ENCODE measurements around the gene NUFIP2. TPM values are rescaled to one million over a fixed set of nuclear protein-coding genes. Genes with fewer than 3 reads are reported as not detected.

Gene NUFIP2, protein sequence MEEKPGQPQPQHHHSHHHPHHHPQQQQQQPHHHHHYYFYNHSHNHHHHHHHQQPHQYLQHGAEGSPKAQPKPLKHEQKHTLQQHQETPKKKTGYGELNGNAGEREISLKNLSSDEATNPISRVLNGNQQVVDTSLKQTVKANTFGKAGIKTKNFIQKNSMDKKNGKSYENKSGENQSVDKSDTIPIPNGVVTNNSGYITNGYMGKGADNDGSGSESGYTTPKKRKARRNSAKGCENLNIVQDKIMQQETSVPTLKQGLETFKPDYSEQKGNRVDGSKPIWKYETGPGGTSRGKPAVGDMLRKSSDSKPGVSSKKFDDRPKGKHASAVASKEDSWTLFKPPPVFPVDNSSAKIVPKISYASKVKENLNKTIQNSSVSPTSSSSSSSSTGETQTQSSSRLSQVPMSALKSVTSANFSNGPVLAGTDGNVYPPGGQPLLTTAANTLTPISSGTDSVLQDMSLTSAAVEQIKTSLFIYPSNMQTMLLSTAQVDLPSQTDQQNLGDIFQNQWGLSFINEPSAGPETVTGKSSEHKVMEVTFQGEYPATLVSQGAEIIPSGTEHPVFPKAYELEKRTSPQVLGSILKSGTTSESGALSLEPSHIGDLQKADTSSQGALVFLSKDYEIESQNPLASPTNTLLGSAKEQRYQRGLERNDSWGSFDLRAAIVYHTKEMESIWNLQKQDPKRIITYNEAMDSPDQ
- total RNA-seq = 52.5 and 53.1 TPM in 2 replicates

DNA sequence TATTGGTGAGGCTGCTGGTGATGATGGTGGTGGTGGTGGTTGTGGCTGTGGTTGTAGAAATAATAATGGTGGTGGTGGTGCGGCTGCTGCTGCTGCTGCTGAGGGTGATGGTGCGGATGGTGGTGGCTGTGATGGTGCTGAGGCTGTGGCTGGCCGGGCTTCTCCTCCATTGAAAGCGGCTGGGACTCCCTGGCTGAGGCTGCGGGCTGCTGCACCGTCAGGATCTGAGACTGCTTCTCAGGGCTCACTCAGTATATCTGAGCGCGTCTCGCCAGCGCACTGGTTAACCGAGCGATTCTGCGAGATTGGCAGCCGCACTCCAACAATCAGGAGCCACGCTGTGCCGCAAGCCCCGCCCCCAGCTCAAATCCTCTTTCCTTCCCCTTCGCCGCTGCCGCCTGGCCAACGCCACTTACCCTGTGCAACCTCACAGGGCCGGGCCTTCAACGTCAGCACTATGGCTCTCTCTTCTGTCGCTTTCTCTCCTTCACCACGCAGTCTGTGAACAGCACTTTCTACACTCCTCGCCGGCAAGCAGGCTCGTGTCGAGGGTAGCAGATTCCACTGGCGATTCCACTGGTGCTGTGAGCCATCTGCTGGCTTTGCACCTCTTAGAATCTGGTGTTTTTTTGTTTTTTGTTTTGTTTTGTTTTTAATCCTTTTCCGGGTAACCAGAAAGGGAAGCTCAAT lies at the start of gene NUFIP2:
Gene NUFIP2 (minus strand): TSS at position 259 of the 690 bp plus-strand sequence. CDS start 89 bp downstream, at position 170.

DNA sequence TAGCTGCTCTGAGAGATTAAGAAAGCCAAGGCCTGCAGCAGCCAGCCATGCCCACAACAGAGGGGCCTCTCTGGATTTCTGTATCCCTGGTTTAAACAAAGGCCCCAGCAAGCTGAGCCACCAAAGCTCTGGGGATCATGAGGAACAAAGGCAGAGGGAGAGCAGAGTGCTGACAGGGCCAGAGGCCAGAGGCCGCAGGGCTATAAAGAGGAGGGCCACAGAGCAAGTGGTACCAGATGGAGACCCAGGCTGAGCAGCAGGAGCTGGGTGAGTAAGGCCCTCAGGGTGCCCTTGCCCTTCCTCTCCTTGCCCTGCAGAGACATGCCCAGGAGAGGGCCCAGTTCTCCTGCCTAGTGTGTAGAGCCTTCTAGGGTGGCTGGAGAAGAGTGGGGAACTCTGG lies 47.3 kb downstream of the NUFIP2 start, which contains the start of gene CRYBA1:
Gene CRYBA1 (plus strand): TSS at position 232 of the 400 bp plus-strand sequence. CDS start 5 bp downstream, at position 237.

Other genes starting within 250 kb of the NUFIP2 start
- gene MYO18A, start 113.8 kb downstream of the NUFIP2 start, total RNA-seq = 79.4 and 91.5 TPM in 2 replicates
- gene CRYBA1, start 47.3 kb downstream of the NUFIP2 start, total RNA-seq = not detected in 2 replicates
- 61.7 and 65.7 TPM in 2 replicates for gene TAOK1, start 96.2 kb upstream of the NUFIP2 start, total RNA-seq

Measured in smooth muscle cell of the pulmonary artery (primary cell).